ENCODE data around the gene RNF123.

GRCh38 chr3:49719214-49719884 lies 30.0 kb downstream of the RNF123 start, which contains the start of gene AMIGO3:
- TF ChIP-seq NR2C2 (CRISPR knock-in tag; IDR thresholded peaks at IDR 0.05) (peak; percentile 18; the same call in 1 of the 2 replicates), NR1H2 (CRISPR knock-in tag; IDR thresholded peaks at IDR 0.05) (no peak), ATF2 (CRISPR knock-in tag; IDR thresholded peaks at IDR 0.05; ENCODE audit: borderline replicate concordance, low read depth) (no peak), JUN (CRISPR knock-in tag; IDR thresholded peaks at IDR 0.05) (0 out of 2 replicates have a peak, but pooled peaks have one; percentile 89)
